Inflammatory macrophage treated with lipopolysaccharide for 1 hour (primary cell): ENCODE results near the gene GNB2.
"Not testable (repeated sequence)": the region's sequence is repeated elsewhere in the genome, so short reads cannot be mapped to it uniquely, and the experiment has no call there.

Source experiments
- DNase-seq, 2 donors: peaks; one replicate each; pipeline ENCODE4 v3.0.0-alpha.2; 2020 to 2022

Gene GNB2

DNA sequence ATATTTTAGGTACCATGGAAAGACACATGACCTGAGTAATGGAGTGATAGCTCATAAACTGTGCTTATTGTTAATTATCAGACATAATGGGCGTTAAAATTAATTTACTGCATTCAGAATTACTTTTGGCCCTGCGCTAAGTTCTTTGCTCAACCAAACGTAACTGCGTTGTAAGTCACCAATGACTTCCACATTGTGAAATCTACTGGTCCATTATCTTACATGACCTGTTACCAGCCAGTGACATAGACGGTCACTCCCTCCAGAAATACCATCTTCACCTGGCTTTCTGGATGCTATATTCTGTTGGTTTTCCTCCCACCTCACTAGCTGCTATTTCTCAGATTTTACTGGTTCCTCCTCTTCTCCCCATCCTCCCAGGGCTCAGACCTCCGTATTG lies 25.5 kb downstream of the GNB2 start:
- no peak for DNase-seq

- not testable (repeated sequence) for DNase-seq
These were observed 27.5 kb downstream of the GNB2 start for GRCh38 chr7:100701089-100701488.

DNA sequence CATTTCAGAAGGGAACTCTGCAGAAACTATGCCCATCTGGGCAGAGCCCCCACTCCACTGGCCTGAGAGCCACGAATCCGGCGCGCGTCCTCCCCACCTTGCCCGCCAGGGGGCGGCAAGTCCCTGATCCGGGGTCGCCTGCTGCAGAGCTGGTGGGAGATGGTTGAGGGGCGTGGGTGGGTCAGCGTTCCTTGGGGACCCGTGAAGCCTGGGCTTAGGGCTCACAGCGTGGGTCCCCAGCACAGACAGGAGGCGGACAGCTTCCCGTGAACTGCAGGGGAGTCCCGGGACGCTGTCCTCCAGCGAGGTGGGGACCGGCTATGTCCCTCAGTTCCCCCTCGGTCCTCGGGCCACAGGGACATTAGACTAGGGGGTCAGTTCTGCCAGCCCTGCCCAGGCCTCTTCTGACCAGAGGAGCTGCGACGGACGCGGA lies 31.8 kb downstream of the GNB2 start:
- peak; percentile 46 to 85 for DNase-seq

DNA sequence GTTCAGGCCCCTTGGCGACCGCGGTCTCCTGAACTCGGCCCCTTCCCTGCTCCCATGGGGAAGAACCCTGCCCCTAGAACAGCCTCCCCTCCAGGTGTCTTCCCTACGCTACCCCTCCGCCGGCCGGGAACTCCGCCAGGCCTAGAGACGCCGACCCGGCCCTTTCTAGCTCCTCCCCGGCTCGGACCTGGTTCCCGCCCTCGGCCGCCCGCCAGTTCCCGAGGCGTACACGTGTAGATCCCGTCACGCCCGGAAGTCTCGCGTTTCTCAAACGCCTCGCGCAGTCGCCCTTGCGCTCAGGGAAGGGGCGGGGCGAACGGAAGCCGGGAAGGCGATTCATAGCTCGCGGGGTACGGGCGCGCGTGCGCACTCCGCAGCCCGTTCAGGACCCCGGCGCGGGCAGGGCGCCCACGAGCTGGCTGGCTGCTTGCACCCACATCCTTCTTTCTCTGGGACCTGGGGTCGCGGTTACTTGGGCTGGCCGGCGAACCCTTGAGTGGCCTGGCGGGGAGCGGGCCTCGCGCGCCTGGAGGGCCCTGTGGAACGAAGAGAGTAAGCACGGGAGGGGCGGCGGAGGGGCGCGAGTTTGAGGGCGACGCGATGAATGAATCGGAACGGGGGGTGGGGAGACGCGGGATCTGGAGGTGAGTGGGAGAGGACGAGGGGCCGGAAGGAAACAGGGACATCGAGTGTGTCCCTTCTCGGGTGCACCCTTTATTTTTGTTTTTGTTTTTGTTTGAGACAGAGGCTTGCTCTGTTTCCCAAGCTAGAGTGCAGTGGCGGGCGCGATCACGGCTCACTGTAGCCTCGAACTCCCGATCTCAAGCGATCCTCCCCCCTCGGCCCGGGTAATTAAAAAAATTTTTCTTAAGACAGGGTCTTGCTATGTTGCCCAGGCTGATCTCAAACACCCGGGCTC lies 32.5 kb downstream of the GNB2 start, which contains the start of gene POP7:
Gene POP7 (plus strand): TSS at position 369 of the 919 bp plus-strand sequence. CDS start 710 bp downstream, outside the sequence.
- DNase-seq: peak; percentile 97 to 99

DNA sequence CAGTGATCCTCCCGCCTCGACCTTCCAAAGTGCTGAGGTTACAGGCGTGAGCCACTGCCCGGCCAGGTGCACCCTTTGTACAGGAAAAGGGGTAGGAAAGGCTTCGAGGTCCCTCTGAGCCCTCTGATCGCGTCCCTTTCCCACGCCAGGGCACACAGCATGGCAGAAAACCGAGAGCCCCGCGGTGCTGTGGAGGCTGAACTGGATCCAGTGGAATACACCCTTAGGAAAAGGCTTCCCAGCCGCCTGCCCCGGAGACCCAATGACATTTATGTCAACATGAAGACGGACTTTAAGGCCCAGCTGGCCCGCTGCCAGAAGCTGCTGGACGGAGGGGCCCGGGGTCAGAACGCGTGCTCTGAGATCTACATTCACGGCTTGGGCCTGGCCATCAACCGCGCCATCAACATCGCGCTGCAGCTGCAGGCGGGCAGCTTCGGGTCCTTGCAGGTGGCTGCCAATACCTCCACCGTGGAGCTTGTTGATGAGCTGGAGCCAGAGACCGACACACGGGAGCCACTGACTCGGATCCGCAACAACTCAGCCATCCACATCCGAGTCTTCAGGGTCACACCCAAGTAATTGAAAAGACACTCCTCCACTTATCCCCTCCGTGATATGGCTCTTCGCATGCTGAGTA lies 33.3 kb downstream of the GNB2 start:
- DNase-seq: no peak

- DNase-seq: no peak
These were observed 34.9 kb downstream of the GNB2 start for GRCh38 chr7:100708395-100708794.

GRCh38 chr7:100710452-100710851 lies 36.9 kb downstream of the GNB2 start:
- DNase-seq: no peak

DNA sequence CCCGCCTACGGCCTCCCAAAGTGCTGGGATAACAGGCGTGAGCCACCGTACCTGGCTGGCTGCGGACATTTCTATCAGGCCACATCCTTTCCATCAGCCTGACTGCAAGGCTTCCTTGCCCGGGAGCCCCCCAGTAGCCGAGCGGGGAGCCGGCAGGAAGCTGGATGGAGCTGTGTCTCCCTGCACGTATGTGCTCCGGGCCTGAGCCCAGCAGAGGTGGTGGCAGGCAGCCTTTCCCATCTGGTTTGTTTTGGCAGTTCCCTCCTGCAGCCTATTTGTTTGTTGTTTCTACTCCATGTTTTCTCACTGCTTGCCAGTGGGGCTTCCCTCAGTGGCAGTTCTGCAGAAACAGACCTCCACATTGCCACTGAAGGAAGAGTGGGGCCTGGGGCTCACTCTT lies 37.8 kb downstream of the GNB2 start:
- DNase-seq: no peak

DNA sequence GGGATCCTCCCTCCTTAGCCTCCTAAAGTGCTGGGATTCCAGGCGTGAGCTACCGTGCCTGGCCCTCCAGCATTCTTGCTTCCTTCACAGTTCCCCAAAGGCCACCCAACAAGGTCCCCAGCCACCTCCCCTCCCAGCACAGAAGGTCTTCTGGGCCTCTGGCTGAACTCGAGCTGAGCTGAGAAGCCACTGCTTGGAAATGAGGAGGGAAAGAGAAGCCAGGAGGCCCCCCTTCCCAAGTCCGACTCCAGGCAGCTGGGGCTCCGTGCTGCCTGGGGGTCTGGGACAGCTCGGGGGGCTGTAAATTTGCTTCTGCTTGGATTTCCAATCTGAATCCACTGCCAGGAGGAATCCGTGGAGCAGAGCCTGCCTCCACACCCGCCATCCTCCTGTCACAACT lies 41.2 kb downstream of the GNB2 start:
- DNase-seq: no peak

- DNase-seq: not testable (repeated sequence)
These were observed 43.5 kb downstream of the GNB2 start for GRCh38 chr7:100717073-100717472.

DNA sequence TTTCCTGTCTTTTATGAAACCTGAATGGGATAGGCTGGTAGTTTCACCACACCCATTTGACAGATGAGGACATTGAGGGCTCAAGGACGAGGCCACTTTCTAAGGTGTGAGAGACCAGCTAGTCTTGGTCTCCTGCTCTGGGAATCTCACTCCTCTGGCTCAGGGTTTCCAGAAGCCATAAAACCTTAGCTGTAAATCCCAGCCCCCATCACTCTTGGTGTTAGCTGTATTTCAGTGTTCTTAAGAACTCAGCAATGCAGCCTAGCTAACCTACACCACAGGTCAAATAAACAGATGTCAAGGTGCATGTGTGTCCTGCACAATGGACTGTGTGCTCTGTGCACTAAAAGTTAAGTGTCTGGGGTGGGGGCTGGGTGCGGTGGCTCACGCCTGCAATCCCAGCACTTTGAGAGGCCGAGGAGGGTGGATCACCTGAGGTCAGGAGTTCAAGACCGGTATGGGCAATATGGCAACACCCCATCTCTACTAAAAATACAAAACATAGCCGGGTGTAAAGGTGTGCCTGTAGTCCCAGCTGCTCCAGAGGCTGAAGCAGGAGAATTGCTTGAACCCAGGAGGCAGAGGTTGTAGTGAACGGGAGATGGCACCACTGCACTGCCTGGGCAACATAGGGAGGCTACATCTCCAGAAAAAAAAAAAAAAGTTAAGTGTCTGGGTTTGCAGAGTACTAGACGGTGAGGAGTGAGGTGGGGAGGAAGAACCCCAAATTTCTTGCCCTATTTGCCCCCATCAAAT lies 46.2 kb downstream of the GNB2 start:
- no peak for DNase-seq

- DNase-seq: no peak
These were observed 46.7 kb downstream of the GNB2 start, which contains the start of gene EPO for GRCh38 chr7:100720279-100720670. Gene EPO (plus strand): TSS chr7:100720468. CDS start chr7:100720981, 513 bp downstream.

- DNase-seq: no peak
These were observed 47.3 kb downstream of the GNB2 start for GRCh38 chr7:100720671-100721504.

DNA sequence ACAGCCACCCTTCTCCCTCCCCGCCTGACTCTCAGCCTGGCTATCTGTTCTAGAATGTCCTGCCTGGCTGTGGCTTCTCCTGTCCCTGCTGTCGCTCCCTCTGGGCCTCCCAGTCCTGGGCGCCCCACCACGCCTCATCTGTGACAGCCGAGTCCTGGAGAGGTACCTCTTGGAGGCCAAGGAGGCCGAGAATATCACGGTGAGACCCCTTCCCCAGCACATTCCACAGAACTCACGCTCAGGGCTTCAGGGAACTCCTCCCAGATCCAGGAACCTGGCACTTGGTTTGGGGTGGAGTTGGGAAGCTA lies 47.9 kb downstream of the GNB2 start:
- DNase-seq: no peak

DNA sequence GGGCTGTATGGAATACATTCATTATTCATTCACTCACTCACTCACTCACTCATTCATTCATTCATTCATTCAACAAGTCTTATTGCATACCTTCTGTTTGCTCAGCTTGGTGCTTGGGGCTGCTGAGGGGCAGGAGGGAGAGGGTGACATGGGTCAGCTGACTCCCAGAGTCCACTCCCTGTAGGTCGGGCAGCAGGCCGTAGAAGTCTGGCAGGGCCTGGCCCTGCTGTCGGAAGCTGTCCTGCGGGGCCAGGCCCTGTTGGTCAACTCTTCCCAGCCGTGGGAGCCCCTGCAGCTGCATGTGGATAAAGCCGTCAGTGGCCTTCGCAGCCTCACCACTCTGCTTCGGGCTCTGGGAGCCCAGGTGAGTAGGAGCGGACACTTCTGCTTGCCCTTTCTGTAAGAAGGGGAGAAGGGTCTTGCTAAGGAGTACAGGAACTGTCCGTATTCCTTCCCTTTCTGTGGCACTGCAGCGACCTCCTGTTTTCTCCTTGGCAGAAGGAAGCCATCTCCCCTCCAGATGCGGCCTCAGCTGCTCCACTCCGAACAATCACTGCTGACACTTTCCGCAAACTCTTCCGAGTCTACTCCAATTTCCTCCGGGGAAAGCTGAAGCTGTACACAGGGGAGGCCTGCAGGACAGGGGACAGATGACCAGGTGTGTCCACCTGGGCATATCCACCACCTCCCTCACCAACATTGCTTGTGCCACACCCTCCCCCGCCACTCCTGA lies 49.1 kb downstream of the GNB2 start:
- DNase-seq: no peak

DNA sequence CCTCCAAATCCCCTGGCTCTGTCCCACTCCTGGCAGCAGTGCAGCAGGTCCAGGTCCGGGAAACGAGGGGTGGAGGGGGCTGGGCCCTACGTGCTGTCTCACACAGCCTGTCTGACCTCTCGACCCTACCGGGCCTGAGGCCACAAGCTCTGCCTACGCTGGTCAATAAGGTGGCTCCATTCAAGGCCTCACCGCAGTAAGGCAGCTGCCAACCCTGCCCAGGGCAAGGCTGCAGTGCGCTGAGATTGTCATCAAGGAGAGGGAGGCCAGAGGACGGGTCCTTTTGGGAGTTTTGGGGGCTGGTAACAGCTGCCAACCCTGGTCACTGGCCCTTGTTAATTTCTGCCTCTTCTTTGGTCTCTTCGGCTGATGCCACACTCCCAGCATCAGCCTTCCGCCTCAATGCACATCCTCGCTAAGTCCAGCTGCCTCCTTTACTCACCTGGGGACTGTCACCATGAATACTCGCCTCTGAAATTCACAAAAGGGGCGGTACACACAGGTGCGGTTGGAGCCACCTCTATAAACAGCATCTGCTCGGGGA lies 50.3 kb downstream of the GNB2 start:
- DNase-seq: no peak

- DNase-seq: not testable (repeated sequence)
These were observed 50.8 kb downstream of the GNB2 start for GRCh38 chr7:100724364-100724763.

DNA sequence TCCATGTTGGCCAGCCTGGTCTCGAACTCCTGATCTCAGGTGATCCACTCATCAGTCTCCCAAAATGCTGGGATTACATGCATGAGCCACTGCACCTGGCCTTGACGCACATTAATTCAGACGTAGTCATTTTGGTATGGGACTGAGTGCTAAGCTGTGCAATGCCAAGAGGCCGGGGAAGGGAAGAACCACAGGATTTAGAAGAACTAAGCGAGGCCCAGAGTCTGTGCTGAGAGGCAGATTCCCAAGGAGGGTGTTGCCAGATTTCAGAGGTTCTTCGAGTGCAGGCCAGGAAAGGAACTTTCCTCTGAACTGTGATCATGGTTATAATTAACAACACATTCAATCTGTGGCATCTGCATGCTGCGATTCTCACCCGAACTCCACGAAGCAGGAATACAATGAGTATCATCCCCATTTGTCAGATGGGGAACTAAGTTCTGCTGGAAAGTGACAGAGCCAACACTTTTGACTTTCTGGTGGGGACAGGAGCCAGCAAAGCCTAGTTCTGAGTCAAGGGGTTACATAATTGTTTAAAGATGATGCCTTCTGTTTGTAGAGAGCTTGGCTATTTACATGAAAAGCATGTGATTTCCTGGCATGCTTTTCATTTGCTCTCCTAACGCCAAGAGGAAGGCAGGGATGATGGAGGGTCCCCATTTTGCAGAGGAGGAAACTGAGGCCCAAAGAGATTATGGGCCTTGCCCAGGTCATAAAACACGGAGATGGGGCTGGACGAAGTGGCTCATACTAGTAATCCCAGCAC lies 53.6 kb downstream of the GNB2 start:
- no peak for DNase-seq

- DNase-seq: no peak
These were observed 54.7 kb downstream of the GNB2 start for GRCh38 chr7:100728196-100728595.
